Measurements from ENCODE around the gene WNT8B. TPM values are rescaled to one million over a fixed set of nuclear protein-coding genes. Genes with fewer than 3 reads are reported as not detected.

The WNT8B gene
- total and polyA plus RNA-seq, 10 of the 15 experiments (the other 5 are each of a cell fraction or from before 2014, with no cell fraction given) = not detected

DNA sequence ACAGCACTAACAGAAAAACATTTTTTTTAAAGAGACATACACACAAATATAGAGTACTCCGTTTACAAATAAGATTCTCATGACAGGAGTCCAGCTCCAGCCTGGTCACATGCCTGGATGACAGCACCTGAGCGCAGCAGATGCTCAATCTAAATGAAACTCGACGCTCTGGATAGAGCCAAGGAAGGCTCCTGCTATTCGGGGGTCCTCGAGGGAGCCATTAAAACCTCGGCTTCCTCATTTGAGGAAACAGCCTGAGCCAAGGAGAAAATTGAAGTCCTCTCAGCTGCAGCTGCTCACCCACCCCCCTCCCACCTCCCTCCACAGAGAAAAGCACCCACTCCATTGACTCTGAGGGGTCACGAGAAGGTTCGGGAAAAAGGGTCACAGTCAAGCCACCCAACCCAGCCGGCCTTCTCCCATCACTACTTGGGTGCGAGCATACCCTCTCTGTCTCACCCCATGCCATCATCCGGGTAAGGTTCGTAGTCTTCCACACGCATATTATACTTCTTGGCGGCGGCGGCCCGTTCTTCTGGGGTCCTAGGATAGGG lies 66.2 kb downstream of the WNT8B start:
- Histone ChIP-seq H3K4me3 (peak overlapping the region; percentile 95), H3K36me3 (ENCODE audit: control insufficient read depth in 2 of 2, insufficient read depth in 2 of 2, low read length in 1 of 2) (peaks cover 9 to 26% of the 10 kb centered on the region in 2 experiments), H3K4me1 (ENCODE audit: control insufficient read depth, insufficient read depth, low read length) (peaks cover 3% of the 10 kb centered on the region; the same call in 1 of the 2 replicates), H3K9ac (ENCODE audit: control insufficient read depth, insufficient read depth, low read length) (peak overlapping the region; percentile 98), H3K4me2 (ENCODE audit: control insufficient read depth, insufficient read depth) (peak overlapping the region; percentile 87), H3K9me3 (replicated peaks; ENCODE audit: control insufficient read depth, insufficient read depth, low read length) (no peaks in the 10 kb centered on the region; the same call in 2 of the 3 replicates), H3K79me2 (ENCODE audit: control insufficient read depth, insufficient read depth, low read length) (peaks cover 35% of the 10 kb centered on the region), H3K27ac (ENCODE audit: control insufficient read depth, insufficient read depth) (peak overlapping the region; percentile 91), H4K20me1 (ENCODE audit: control insufficient read depth, insufficient read depth) (no peaks in the 10 kb centered on the region), H3K27me3 (replicated peaks in 1 of 2; ENCODE audit: control insufficient read depth in 2 of 2, insufficient read depth in 2 of 2, low read length in 1 of 2) (no peaks in the 10 kb centered on the region), H2AFZ (ENCODE audit: control insufficient read depth, low read depth, low read length) (peak overlapping the region; percentile 98)
- ChIA-PET POLR2A (no interaction called here), SMC1A (ENCODE audit: uncharacterized antibody, unreplicated experiment) (interaction anchor here (2.2 to 3.1 kb wide), 2 partner anchors 12 to 35 kb away, joined by 5 to 23 read pairs; no protein-coding TSS in a partner anchor), CTCF (interaction anchor here (1.5 to 2.8 kb wide), 3 partner anchors 11 to 95 kb away, joined by 3 to 37 read pairs (median 11); no protein-coding TSS in a partner anchor), RAD21 (ENCODE audit: unreplicated experiment) (interaction anchor here (2.4 kb wide), 1 partner anchor 10 kb away, joined by 11 read pairs; no protein-coding TSS in a partner anchor)
- no peak for FAIRE-seq
- no peak for DNase-seq (ENCODE audit: low read depth, low spot score)
- ATAC-seq = peak; percentile 29
- WGBS (ENCODE audit: insufficient coverage, insufficient replicate concordance, low lambda C conversion rate, missing lambda C conversion rate) = 1% methylated on average over 18 of the region's 18 CpGs
- in situ Hi-C loops (cut with MboI) = no loop called here
- no TSS peak for BruUV-seq (replicated peaks)
- intact Hi-C loops (cut with micrococcal nuclease; ENCODE audit: unreplicated experiment) = no loop called here
- TF ChIP-seq POU2F2 (IDR thresholded peaks at IDR 0.05; ENCODE audit: borderline replicate concordance, low read depth, low read length) = no peak
- TF ChIP-seq, protein P1, sequence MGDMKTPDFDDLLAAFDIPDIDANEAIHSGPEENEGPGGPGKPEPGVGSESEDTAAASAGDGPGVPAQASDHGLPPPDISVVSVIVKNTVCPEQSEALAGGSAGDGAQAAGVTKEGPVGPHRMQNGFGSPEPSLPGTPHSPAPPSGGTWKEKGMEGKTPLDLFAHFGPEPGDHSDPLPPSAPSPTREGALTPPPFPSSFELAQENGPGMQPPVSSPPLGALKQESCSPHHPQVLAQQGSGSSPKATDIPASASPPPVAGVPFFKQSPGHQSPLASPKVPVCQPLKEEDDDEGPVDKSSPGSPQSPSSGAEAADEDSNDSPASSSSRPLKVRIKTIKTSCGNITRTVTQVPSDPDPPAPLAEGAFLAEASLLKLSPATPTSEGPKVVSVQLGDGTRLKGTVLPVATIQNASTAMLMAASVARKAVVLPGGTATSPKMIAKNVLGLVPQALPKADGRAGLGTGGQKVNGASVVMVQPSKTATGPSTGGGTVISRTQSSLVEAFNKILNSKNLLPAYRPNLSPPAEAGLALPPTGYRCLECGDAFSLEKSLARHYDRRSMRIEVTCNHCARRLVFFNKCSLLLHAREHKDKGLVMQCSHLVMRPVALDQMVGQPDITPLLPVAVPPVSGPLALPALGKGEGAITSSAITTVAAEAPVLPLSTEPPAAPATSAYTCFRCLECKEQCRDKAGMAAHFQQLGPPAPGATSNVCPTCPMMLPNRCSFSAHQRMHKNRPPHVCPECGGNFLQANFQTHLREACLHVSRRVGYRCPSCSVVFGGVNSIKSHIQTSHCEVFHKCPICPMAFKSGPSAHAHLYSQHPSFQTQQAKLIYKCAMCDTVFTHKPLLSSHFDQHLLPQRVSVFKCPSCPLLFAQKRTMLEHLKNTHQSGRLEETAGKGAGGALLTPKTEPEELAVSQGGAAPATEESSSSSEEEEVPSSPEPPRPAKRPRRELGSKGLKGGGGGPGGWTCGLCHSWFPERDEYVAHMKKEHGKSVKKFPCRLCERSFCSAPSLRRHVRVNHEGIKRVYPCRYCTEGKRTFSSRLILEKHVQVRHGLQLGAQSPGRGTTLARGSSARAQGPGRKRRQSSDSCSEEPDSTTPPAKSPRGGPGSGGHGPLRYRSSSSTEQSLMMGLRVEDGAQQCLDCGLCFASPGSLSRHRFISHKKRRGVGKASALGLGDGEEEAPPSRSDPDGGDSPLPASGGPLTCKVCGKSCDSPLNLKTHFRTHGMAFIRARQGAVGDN (IDR thresholded peaks at IDR 0.05) = no peak
- 0 out of 4 replicates have a peak, but pooled peaks of 1 of the 2 experiments have one; percentile 5 for TF ChIP-seq IKZF2 (IDR thresholded peaks at IDR 0.05)
- no peak for TF ChIP-seq BHLHE40 (IDR thresholded peaks at IDR 0.05; ENCODE audit: borderline replicate concordance in 1 of 2, low read depth in 2 of 2, low read length in 1 of 2)
- 0 out of 2 replicates have a peak, but pooled peaks have one; percentile 3 for TF ChIP-seq POLR2AphosphoS5 (IDR thresholded peaks at IDR 0.05; ENCODE audit: low read length)
- no peak for TF ChIP-seq ZSCAN29 (IDR thresholded peaks at IDR 0.05)
- TF ChIP-seq RCOR1 (conservative IDR thresholded peaks at IDR 0.05; ENCODE audit: low read depth, low read length) = no peak
- TF ChIP-seq IKZF1 (conservative IDR thresholded peaks at IDR 0.05) = no peak
- TF ChIP-seq SUZ12 (IDR thresholded peaks at IDR 0.05; ENCODE audit: unreplicated experiment) = no peak
- TF ChIP-seq EGR1 (IDR thresholded peaks at IDR 0.05; ENCODE audit: borderline replicate concordance in 1 of 2, low read depth in 2 of 2, low read length in 2 of 2) = no peak
- TF ChIP-seq, protein P2, sequence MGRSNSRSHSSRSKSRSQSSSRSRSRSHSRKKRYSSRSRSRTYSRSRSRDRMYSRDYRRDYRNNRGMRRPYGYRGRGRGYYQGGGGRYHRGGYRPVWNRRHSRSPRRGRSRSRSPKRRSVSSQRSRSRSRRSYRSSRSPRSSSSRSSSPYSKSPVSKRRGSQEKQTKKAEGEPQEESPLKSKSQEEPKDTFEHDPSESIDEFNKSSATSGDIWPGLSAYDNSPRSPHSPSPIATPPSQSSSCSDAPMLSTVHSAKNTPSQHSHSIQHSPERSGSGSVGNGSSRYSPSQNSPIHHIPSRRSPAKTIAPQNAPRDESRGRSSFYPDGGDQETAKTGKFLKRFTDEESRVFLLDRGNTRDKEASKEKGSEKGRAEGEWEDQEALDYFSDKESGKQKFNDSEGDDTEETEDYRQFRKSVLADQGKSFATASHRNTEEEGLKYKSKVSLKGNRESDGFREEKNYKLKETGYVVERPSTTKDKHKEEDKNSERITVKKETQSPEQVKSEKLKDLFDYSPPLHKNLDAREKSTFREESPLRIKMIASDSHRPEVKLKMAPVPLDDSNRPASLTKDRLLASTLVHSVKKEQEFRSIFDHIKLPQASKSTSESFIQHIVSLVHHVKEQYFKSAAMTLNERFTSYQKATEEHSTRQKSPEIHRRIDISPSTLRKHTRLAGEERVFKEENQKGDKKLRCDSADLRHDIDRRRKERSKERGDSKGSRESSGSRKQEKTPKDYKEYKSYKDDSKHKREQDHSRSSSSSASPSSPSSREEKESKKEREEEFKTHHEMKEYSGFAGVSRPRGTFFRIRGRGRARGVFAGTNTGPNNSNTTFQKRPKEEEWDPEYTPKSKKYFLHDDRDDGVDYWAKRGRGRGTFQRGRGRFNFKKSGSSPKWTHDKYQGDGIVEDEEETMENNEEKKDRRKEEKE (IDR thresholded peaks at IDR 0.05) = no peak
- 0 out of 2 replicates have a peak, but pooled peaks have one; percentile 10 for TF ChIP-seq YY1 (IDR thresholded peaks at IDR 0.05; ENCODE audit: low read depth, low read length)

Measured in GM12878 (cell line).